ENCODE data around the gene NODAL.

NODAL gene

DNA sequence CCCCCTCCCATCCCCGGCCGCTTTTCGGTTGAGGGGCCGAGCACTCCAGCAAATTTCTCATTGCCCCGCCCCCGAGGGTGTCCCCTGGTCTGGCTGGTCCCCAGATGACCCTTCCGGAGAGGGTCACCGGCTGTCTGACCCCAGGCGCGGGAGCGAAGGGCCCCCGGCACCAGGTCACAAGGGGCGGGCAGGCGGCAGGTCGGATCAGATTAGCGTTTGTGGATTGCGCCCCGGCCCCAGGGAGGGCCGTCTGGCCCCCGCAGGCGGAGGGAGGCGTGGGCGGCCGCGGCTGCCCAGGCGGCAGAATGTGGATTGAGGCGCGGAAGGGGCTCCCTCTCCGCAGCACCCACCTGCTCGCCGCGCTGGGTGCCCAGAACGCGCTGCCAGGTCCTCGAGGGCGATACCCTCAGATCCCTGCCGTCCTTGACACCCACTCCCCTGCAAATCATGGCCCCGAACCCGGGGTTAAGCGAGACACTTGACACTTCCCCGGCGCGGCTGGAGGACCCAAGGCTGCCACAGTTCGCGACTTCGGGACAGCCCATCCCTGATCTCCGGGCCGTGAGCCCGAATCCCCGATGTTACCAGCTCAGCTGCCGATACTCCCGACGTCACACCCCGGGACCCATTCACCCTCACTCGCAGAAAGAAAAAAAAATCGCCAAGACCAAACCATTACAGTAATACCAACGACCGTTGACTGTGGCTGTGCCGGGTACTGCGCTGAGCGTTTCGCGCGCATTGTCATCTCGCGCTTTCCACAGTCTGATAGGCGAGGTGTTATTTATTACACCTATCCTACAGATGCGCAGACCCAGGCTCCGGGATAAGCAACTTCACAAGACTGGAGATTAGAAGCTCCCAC, 953 bp downstream of the NODAL start:
- no peak overlapping the region for H3K4me3 ChIP-seq (ENCODE audit: low read depth, low read length)
- no peak for DNase-seq (ENCODE audit: low read depth)
- TF ChIP-seq, protein P1, sequence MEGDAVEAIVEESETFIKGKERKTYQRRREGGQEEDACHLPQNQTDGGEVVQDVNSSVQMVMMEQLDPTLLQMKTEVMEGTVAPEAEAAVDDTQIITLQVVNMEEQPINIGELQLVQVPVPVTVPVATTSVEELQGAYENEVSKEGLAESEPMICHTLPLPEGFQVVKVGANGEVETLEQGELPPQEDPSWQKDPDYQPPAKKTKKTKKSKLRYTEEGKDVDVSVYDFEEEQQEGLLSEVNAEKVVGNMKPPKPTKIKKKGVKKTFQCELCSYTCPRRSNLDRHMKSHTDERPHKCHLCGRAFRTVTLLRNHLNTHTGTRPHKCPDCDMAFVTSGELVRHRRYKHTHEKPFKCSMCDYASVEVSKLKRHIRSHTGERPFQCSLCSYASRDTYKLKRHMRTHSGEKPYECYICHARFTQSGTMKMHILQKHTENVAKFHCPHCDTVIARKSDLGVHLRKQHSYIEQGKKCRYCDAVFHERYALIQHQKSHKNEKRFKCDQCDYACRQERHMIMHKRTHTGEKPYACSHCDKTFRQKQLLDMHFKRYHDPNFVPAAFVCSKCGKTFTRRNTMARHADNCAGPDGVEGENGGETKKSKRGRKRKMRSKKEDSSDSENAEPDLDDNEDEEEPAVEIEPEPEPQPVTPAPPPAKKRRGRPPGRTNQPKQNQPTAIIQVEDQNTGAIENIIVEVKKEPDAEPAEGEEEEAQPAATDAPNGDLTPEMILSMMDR (conservative IDR thresholded peaks at IDR 0.05; ENCODE audit: low read depth, low read length), result no peak

DNA sequence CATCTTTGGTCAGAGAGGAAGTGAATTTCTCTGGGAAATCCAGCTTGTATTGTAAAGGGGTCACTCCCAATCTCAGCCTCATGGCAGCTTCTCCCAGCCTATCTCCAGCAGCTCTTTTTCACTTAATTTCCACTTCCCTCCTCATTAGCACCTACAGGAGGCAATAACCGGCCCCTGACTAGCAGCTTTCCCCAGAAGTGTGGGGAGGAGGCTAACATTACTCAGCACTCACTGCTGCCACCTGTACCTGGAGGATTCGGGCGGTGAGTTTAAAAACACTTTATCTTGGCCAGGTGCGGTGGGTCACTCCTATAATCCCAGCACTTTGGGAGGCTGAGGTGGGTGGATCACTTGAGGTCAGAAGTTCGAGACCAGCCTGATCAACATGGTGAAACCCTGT, 3.8 kb downstream of the NODAL start:
- H3K4me3 ChIP-seq (ENCODE audit: low read depth, low read length), result no peak overlapping the region
- DNase-seq (ENCODE audit: low read depth), result no peak
- TF ChIP-seq, protein P1 (conservative IDR thresholded peaks at IDR 0.05; ENCODE audit: low read depth, low read length), result no peak

DNA sequence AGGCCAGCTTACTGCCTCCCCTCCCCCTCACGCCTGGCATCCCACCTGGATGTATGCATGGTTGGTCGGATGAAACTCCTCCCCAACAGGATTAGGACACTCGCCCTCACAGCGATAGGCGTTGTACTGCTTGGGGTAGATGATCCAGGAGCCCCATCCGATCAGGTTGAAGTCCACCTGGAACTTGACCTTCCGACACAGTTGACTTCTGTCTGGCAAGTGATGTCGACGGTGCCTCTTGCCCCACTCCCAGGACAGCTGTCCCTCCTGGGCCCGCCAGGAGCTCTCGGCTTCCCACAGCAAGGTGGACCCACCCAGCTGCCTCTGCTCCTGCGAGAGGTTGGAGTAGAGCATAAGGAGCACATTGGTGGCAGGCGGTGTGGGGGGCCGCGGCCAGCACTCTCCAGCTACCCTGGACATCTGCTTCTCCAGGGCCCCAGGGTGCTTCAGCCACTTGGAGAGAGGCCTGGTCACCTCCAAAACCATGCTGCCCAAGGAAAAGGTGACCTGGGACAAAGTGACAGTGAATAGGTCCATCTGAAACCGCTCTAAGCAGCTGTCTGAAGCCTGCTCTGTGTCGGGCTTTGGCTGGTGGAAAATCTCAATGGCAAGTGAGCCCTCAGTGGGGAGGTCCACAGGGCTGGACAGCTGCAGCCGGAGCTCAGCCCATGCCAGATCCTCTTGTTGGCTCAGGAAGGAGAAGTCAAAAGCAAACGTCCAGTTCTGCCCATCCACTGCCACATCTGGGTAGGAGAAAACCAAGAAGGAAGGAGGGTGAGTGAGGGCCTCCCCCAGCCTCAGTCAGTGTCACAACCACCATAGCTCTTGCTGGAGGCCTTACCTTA, 6.0 kb downstream of the NODAL start:
- DNase-seq (ENCODE audit: low read depth), result no peak
- TF ChIP-seq, protein P1 (conservative IDR thresholded peaks at IDR 0.05; ENCODE audit: low read depth, low read length), result no peak
- no peak overlapping the region for H3K4me3 ChIP-seq (ENCODE audit: low read depth, low read length)

DNA sequence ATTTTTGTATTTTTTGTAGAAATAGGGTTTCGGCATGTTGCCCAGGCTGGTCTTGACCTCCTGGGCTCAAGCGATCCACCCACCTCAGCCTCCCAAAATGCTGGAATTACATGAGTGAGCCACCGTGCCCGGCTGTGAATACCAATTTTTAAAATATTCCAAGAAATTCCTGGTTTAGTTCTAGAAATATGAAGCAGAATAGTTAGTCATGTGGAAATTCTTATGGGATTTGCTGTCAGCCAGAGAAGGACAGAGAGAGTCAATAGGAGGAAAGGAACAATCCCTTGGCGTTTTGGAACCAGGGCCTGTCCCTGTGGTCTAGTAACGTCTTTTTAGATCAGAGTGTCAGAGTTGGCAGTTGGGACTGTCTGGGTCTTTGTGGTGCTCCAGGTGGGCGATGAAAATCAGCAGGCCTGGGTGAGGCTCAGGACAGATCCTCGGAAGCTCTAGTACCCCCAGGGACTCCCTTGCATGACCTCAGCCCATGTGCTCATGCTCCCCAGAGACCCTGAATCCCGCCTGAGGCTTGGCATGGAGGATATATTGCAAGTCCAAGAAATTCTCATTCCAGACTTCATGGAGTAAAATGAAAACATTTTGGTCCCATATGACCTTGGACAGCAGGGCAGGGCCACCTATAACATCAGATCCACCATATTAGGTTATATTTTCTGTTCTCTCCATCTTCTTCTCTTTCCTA, 7.8 kb downstream of the NODAL start:
- H3K4me3 ChIP-seq (ENCODE audit: low read depth, low read length), result no peak overlapping the region
- no peak for DNase-seq (ENCODE audit: low read depth)
- TF ChIP-seq, protein P1 (conservative IDR thresholded peaks at IDR 0.05; ENCODE audit: low read depth, low read length), result no peak

DNA sequence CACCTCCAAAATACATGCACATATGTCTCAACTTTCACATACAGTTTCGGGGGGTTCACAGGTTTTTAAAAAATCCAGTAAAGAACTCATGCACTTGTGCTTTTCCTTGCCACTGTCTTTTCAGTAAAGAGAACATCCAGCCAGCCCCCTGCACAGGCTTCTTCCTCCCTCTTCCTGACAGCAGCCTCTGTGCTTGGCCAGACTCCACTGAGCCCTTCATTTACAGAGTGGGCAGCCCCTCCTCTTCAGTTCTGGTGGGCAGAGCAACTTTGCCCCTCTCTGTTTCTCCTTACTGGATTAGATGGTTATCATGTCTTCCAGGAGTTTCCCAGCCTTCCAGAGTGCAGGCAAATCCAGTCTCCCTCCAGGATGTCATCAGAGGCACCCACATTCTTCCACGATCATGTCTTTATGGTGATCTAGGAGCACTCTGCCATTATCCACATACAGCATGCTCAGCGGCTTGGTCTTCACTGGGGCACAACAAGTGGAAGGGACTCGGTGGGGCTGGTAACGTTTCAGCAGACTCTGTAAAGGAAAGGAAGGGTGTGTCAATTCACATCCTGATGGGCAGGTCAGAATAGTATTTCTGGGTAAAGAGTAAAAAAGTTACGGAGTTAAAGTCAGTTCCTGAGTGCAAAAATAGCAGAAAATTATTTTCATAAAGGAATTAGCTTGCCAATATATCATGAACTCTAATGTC, 8.8 kb downstream of the NODAL start:
- H3K4me3 ChIP-seq (ENCODE audit: low read depth, low read length), result no peak overlapping the region
- TF ChIP-seq, protein P1 (conservative IDR thresholded peaks at IDR 0.05; ENCODE audit: low read depth, low read length), result no peak
- DNase-seq (ENCODE audit: low read depth), result no peak

DNA sequence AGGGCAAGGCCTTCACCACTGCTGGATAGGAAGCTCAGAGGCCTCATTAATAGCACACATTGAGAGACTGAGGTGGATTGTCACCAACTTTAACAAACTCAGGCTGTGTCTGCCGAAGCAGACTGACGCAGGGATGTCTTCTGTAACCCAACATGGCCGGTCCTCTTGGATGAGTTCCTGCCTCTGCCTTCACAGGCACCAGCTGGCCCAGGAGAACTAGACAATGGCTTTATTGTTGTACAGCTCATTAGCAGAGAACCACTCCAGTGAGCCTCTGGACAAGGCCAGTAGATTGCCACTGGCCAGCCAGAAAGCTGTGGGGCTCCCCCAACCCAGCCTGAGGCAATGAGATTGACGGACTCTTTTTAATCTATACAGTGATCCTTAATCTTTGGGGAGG, 9.4 kb downstream of the NODAL start:
- no peak for DNase-seq (ENCODE audit: low read depth)
- TF ChIP-seq, protein P1 (conservative IDR thresholded peaks at IDR 0.05; ENCODE audit: low read depth, low read length), result no peak
- no peak overlapping the region for H3K4me3 ChIP-seq (ENCODE audit: low read depth, low read length)

All from choroid plexus epithelial cell (primary cell).